ENCODE data around the gene GPR146. TPM values are rescaled to one million over a fixed set of nuclear protein-coding genes. Genes with fewer than 3 reads are reported as not detected.

GPR146 gene
- total RNA-seq, 2 experiments from 2014 or later, result 13.3 to 13.8 TPM

DNA sequence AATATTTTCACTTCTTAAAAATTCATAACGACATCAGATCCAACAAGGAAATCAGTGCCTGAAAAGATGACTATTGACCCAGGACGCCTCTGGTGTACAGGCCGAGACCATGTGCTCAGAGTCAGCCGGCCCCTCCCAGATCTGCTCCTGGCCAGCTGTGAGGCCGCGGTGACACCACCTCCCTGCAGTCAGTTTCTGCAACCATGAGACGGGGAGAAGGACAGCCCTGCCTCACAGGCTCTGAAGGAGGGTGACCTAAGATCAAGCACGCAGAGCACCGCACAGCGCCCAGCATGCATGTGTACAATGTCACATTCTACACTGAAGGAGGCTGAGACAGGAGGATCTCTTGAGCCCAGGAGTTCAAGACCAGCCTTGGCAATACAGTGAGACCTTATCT, 40.9 kb downstream of the GPR146 start:
- CTCF ChIA-PET, result interaction anchor here (0.7 to 3.2 kb wide), 7 partner anchors 8 to 110 kb away, joined by 3 to 26 read pairs (median 3); partner anchors contain the start of gene COX19
- no peak for DNase-seq
- POLR2A ChIA-PET, result no interaction called here
- H3K27ac Mint-ChIP-seq, result no peak overlapping the region
- H3K4me1 Mint-ChIP-seq, result peaks cover 12% of the 10 kb centered on the region
- no peaks in the 10 kb centered on the region for H3K9me3 Mint-ChIP-seq
- no peaks in the 10 kb centered on the region for H3K27me3 Mint-ChIP-seq
- H3K36me3 Mint-ChIP-seq (ENCODE audit: low read depth), result no peaks in the 10 kb centered on the region
- H3K4me3 Mint-ChIP-seq, result no peak overlapping the region

DNA sequence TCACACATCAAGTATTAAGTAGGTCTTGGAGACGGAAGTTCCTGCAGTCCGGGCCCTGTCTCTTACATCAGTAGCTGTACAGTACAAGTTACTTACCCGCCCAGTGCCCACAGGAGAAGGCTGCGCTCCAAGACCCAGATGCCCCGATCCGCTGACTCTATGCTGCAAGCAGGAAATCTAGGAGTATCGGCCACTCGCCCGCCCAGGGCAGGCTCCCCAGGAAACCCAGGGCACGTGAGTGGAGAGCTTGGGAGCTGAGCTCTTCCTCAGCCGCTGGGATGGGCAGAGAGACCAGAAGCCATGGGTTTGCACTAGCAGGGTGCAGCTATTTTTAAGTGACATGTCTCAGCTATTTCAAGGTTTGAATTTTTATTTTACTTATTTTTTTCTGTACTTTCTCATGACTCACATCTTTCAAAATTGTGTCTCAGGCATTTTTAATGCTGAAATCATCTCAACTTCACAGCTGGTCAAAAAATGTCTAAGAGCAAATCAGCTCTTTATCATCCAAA, 41.6 kb downstream of the GPR146 start:
- ChIA-PET POLR2A (no interaction called here), CTCF (interaction anchor here (0.6 to 3.2 kb wide), 11 partner anchors 8 to 111 kb away, joined by 3 to 26 read pairs (median 3); partner anchors contain the start of gene COX19)
- H3K27me3 Mint-ChIP-seq, result no peaks in the 10 kb centered on the region
- peaks cover 12% of the 10 kb centered on the region for H3K4me1 Mint-ChIP-seq
- no peaks in the 10 kb centered on the region for H3K36me3 Mint-ChIP-seq (ENCODE audit: low read depth)
- no peak overlapping the region for H3K4me3 Mint-ChIP-seq
- H3K9me3 Mint-ChIP-seq, result no peaks in the 10 kb centered on the region
- H3K27ac Mint-ChIP-seq, result no peak overlapping the region
- DNase-seq, result no peak

DNA sequence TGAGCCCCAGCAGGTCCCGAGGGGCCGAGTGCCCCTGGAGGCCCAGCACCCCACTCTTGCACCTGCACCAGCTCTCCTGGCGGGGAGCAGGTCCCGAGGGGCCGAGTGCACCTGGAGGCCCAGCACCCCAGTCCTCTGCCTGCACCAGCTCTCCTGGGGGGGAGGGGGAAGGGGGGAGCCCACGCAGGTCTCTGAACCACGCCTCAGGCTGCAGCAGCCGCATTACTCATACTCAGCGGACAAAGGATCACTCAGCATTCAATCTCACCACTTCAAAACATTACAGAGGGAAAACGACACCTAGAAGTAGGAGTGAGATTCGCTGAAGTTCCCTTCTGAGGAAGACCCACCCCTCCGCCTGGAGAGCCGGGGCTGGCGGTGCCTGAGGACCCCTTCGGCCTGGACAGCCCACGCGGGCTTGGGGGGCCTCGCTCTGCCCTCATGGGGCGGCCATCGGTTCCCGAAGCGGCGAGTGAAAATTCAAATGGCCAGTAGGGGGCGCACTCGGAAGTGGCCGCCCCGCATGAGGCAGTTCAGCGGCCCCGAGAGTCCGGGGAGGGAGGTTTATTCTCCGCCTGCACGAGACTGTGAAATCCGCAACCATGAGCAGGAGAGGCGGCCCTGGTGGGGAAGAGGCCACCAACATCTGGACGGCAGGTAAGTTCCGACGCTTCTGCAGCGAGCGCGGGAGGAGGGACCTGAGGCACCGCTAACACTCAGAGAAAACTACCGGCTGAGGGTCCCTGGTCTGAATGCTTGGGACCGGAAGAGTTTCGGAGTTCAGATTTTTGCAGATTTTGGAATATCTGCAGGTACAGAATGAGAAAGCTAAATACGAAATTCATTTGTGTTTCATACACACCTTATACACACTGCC, 42.5 kb downstream of the GPR146 start:
- Mint-ChIP-seq H3K27ac (no peak overlapping the region), H3K4me3 (peak overlapping the region; percentile 58), H3K9me3 (no peaks in the 10 kb centered on the region), H3K4me1 (peaks cover 12% of the 10 kb centered on the region), H3K27me3 (no peaks in the 10 kb centered on the region), H3K36me3 (ENCODE audit: low read depth) (no peaks in the 10 kb centered on the region)
- ChIA-PET CTCF (interaction anchor here (0.6 to 3.2 kb wide), 13 partner anchors 13 to 105 kb away, joined by 3 to 26 read pairs (median 3); no protein-coding TSS in a partner anchor), POLR2A (no interaction called here)
- DNase-seq, result peak; percentile 75

DNA sequence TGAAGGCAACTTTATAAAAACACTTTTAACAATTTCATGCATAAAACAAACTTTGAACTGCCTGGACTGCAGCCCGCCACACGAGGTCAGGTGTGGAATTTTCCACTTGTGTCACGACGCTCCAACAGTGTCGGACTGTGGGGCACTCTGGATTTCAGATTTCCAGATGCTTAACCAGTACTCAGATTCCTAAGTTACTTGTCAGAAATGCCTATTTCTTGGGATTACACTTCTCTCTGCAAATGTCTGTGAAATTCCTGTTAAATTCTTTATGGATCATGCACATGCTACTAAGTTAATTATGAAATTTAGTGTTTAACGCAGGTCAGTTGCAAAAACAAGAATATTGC, 43.1 kb downstream of the GPR146 start:
- Mint-ChIP-seq H3K4me1 (peaks cover 12% of the 10 kb centered on the region), H3K36me3 (ENCODE audit: low read depth) (no peaks in the 10 kb centered on the region), H3K9me3 (no peaks in the 10 kb centered on the region), H3K27me3 (no peaks in the 10 kb centered on the region), H3K27ac (no peak overlapping the region), H3K4me3 (no peak overlapping the region)
- CTCF ChIA-PET, result interaction anchor here (0.6 to 3.2 kb wide), 5 partner anchors 12 to 93 kb away, joined by 3 to 26 read pairs (median 3); no protein-coding TSS in a partner anchor
- POLR2A ChIA-PET, result no interaction called here
- no peak for DNase-seq

DNA sequence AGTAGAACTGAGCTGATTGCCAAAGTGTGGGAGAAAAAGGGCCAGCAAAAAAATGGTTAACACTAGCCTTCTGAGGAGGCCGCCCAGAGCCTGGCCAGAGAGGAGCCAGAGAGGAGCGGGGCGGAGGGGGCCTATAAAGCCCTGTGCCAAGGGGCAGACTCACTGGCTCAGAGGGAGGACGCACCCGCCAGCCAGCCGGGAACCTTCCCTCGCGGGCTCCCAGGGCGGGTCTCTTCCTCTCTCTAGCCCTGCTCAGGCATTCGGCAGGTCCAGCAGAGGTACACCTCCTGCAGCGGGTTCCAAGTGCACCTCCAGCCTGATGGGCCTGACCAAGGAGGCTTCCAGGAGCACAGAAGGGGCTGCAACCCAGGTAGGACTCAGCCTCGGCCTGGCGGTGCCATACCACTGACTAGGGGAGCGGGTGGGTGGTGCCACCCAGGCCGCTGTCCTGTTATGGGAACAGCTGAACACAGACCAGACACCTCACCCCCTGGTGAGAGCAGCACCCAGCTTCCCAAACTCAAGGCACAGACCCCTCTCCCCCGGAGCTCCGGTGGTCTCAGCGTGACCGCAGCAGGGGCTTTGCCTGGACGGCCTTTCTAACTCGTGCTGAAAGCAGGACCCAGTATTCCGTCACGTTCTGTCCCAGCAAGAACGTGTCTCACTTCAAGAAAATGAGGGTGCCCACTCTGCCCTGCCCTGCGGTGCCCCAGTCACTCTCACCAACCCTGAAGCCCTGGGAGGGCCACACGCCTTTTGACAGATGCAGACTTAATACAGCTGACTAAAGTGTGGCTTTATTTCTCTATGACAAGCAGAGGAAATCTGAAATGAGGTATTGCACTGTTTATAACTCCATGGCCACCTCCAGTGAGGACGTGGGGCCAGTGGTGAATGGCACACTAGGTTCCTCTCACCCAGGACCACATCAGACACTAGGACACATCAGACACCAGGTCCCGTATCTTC, 43.9 kb downstream of the GPR146 start, which contains the start of gene GPER1:
Gene GPER1 (plus strand): TSS at position 162 of the 969 bp plus-strand sequence. CDS start 3,616 bp downstream, outside the sequence.
- CTCF ChIA-PET, result interaction anchor here (0.7 to 3.2 kb wide), 4 partner anchors 11 to 94 kb away, joined by 3 to 26 read pairs (median 3); no protein-coding TSS in a partner anchor
- Mint-ChIP-seq H3K27me3 (no peaks in the 10 kb centered on the region), H3K4me3 (peak within 1 kb of the TSS; percentile 58), H3K9me3 (no peaks in the 10 kb centered on the region), H3K4me1 (peaks cover 12% of the 10 kb centered on the region), H3K36me3 (ENCODE audit: low read depth) (no peaks in the 10 kb centered on the region), H3K27ac (no peak within 1 kb of the TSS)
- POLR2A ChIA-PET, result no interaction called here
- DNase-seq, result no peak

DNA sequence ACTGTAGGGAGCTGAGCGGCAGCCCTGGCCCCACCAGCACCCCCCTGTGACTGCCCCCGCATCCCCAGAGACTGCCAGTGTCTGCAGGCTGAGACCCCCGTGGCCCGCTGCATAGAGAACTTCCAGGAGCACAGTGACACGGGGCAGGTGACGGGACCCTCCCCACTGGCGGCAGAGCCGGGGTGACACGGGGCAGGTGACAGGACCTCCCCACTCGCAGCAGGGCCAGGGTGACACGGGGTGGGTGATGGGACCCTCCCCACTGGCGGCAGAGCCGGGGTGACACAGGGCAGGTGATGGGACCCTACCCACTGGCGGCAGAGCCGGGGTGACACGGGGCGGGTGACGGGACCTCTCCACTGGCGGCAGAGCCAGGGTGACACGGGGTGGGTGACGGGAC, 45.9 kb downstream of the GPR146 start:
- Mint-ChIP-seq H3K27me3 (no peaks in the 10 kb centered on the region), H3K9me3 (no peaks in the 10 kb centered on the region), H3K36me3 (ENCODE audit: low read depth) (no peaks in the 10 kb centered on the region), H3K4me3 (no peak overlapping the region), H3K4me1 (peaks cover 15% of the 10 kb centered on the region), H3K27ac (no peak overlapping the region)
- ChIA-PET CTCF (interaction anchor here (1.1 to 1.8 kb wide), 2 partner anchors 10 to 86 kb away, joined by 3 to 6 read pairs; no protein-coding TSS in a partner anchor), POLR2A (no interaction called here)
- no peak for DNase-seq

DNA sequence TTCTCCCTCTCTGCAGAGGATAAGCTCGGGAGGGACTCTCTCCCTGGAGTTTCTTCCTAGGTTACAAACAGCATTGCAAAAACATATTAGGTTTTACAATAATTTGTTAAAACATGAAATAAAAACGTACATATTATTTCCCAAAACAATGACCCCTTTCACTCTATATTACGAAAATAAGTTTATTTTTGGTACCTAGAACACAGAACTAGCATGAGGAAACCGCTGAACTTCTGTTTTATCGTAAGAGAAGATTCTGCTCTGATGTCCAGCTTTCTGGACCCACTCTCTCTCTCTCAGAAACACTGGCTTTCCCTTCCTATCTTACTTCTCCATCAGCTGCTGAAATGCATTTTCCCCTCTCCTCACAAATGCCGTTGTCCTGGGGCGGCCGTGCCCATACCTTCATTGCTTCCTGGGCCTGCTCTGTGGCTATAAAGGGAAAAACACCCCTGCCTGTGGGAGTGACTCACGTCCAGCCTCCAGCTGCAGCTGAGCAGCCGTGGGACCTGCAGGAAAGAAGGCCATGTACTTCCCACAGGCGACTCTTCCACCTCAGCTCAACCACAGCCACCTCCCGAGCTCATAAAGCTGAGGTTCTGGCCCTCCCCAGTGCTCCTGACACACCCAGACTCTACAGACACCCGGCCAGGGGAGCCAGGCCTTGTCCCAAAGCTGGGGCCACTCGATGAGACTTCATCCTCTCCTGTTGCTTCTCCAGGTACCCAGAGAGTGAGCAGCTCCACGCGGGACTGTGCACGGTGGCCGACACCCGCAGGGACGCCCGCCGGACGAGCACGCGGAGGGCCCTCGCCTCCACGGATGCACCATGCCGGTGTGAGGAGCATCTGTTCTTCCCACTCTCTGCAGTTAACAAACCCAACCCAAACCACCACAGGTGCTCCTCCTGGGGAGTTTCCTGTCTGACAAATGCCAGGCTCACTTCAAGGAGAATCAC, 46.6 kb downstream of the GPR146 start:
- H3K4me1 Mint-ChIP-seq, result peaks cover 15% of the 10 kb centered on the region
- DNase-seq, result no peak
- H3K9me3 Mint-ChIP-seq, result no peaks in the 10 kb centered on the region
- no peaks in the 10 kb centered on the region for H3K36me3 Mint-ChIP-seq (ENCODE audit: low read depth)
- ChIA-PET POLR2A (no interaction called here), CTCF (interaction anchor here (1.0 to 1.8 kb wide), 4 partner anchors 9 to 85 kb away, joined by 3 to 6 read pairs (median 4); no protein-coding TSS in a partner anchor)
- H3K27ac Mint-ChIP-seq, result no peak overlapping the region
- H3K27me3 Mint-ChIP-seq, result no peaks in the 10 kb centered on the region
- no peak overlapping the region for H3K4me3 Mint-ChIP-seq

DNA sequence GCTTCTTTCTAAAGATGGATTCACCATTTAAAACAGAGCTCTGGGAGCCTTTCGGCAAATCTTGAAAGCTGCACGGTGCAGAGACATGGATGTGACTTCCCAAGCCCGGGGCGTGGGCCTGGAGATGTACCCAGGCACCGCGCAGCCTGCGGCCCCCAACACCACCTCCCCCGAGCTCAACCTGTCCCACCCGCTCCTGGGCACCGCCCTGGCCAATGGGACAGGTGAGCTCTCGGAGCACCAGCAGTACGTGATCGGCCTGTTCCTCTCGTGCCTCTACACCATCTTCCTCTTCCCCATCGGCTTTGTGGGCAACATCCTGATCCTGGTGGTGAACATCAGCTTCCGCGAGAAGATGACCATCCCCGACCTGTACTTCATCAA, 47.3 kb downstream of the GPR146 start:
- no peaks in the 10 kb centered on the region for H3K9me3 Mint-ChIP-seq
- DNase-seq, result no peak
- H3K36me3 Mint-ChIP-seq (ENCODE audit: low read depth), result no peaks in the 10 kb centered on the region
- H3K27ac Mint-ChIP-seq, result no peak overlapping the region
- CTCF ChIA-PET, result interaction anchor here (1.0 to 1.8 kb wide), 2 partner anchors 11 to 23 kb away, joined by 3 to 4 read pairs; no protein-coding TSS in a partner anchor
- POLR2A ChIA-PET, result no interaction called here
- no peaks in the 10 kb centered on the region for H3K27me3 Mint-ChIP-seq
- H3K4me1 Mint-ChIP-seq, result peaks cover 13% of the 10 kb centered on the region
- no peak overlapping the region for H3K4me3 Mint-ChIP-seq

DNA sequence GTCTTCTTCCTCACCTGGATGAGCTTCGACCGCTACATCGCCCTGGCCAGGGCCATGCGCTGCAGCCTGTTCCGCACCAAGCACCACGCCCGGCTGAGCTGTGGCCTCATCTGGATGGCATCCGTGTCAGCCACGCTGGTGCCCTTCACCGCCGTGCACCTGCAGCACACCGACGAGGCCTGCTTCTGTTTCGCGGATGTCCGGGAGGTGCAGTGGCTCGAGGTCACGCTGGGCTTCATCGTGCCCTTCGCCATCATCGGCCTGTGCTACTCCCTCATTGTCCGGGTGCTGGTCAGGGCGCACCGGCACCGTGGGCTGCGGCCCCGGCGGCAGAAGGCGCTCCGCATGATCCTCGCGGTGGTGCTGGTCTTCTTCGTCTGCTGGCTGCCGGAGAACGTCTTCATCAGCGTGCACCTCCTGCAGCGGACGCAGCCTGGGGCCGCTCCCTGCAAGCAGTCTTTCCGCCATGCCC, 47.9 kb downstream of the GPR146 start:
- no peaks in the 10 kb centered on the region for H3K9me3 Mint-ChIP-seq
- no peak overlapping the region for H3K4me3 Mint-ChIP-seq
- no peaks in the 10 kb centered on the region for H3K27me3 Mint-ChIP-seq
- H3K36me3 Mint-ChIP-seq (ENCODE audit: low read depth), result no peaks in the 10 kb centered on the region
- no peak overlapping the region for H3K27ac Mint-ChIP-seq
- ChIA-PET CTCF (interaction anchor here (1.8 kb wide), 1 partner anchor 11 kb away, joined by 4 read pairs; no protein-coding TSS in a partner anchor), POLR2A (no interaction called here)
- peaks cover 7% of the 10 kb centered on the region for H3K4me1 Mint-ChIP-seq
- DNase-seq, result no peak

DNA sequence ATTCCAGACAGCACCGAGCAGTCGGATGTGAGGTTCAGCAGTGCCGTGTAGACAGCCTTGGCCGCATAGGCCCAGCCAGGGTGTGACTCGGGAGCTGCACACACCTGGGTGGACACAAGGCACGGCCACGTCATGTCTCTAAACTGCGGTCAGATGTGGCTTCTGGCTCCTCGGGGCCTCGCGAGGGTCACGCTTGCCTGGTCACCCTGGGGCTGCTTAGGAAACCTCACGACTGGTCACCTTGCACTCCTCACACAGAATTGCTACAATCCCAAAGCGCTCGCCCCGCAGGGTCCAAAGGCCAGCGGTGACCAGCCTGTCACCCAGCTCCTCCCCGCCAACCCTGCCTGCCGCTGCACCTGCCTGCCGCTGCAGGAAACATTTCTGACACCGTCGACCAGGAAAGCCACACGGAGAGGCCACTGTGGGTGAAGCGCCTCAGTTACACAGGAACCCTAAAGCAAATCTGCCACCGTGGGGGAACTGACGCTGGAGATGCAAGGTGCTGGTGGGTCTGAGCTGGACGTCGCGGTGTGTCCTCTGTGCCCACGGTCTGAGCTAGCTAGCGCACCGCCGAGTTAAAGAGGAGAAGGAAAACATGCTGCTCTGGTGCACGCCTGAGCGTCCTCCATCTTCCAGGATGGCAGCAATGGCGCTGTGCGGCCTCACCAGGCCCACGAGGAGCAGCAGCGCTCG, 48.6 kb downstream of the GPR146 start:
- Mint-ChIP-seq H3K27ac (no peak overlapping the region), H3K4me1 (peaks cover 3% of the 10 kb centered on the region), H3K36me3 (ENCODE audit: low read depth) (no peaks in the 10 kb centered on the region), H3K27me3 (no peaks in the 10 kb centered on the region), H3K4me3 (no peak overlapping the region), H3K9me3 (no peaks in the 10 kb centered on the region)
- POLR2A ChIA-PET, result no interaction called here
- CTCF ChIA-PET, result interaction anchor here (0.9 to 1.2 kb wide), 3 partner anchors 8 to 13 kb away, joined by 3 to 4 read pairs (median 3); no protein-coding TSS in a partner anchor
- DNase-seq, result no peak

DNA sequence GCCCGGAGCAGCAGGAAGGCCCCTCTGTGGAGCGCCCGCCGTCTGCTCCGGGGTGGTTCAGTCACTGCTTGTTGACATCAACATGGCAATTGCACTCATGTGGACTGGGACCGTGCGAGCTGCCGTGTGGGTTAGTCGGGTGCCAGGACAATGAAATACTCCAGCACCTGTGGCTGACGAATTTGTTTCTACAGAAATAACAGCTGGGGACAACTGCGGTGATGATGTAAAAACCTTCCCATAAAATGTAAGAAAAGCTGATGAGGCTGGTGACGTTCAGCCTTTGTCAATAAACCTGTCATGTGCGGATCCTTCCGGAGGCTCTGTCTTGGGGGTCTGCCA, 49.1 kb downstream of the GPR146 start:
- Mint-ChIP-seq H3K27me3 (no peaks in the 10 kb centered on the region), H3K27ac (no peak overlapping the region), H3K36me3 (ENCODE audit: low read depth) (peaks cover 3% of the 10 kb centered on the region), H3K4me1 (peaks cover 3% of the 10 kb centered on the region), H3K9me3 (peaks cover 2% of the 10 kb centered on the region), H3K4me3 (no peak overlapping the region)
- POLR2A ChIA-PET, result no interaction called here
- CTCF ChIA-PET, result interaction anchor here (0.9 to 1.4 kb wide), 4 partner anchors 8 to 12 kb away, joined by 3 to 4 read pairs (median 4); no protein-coding TSS in a partner anchor
- no peak for DNase-seq

All from activated CD4-positive, alpha-beta T cell treated with anti-CD3 and anti-CD28 coated beads, Interleukin-2, amount 10 ng/mL, durations not matched to agents 7 days and 5 days (primary cell).